Measurements from ENCODE around the gene YARS1.

Gene YARS1

GRCh38 chr1:32761936-32762335 is 55.2 kb downstream of the YARS1 start:
- no peak for DNase-seq

GRCh38 chr1:32761253-32761877 is 55.8 kb downstream of the YARS1 start:
- peak; percentile 79 for DNase-seq

GRCh38 chr1:32759997-32760623 is 57.0 kb downstream of the YARS1 start:
- peak; percentile 100 for DNase-seq

GRCh38 chr1:32759521-32759981 is 57.6 kb downstream of the YARS1 start:
- peak; percentile 57 for DNase-seq

GRCh38 chr1:32758795-32759430 is 58.2 kb downstream of the YARS1 start:
- DNase-seq = peak; percentile 54

GRCh38 chr1:32758177-32758794 is 58.9 kb downstream of the YARS1 start:
- DNase-seq = no peak

GRCh38 chr1:32757213-32757895 is 59.8 kb downstream of the YARS1 start:
- no peak for DNase-seq

- DNase-seq = peak; percentile 55
These were observed 61.4 kb downstream of the YARS1 start for GRCh38 chr1:32755810-32756159.

GRCh38 chr1:32755098-32755809 is 61.9 kb downstream of the YARS1 start:
- DNase-seq = no peak

GRCh38 chr1:32754317-32755097 is 62.7 kb downstream of the YARS1 start:
- DNase-seq = peak; percentile 86

- peak; percentile 94 for DNase-seq
These were observed 63.4 kb downstream of the YARS1 start for GRCh38 chr1:32753532-32754316.

- no peak for DNase-seq
These were observed 67.4 kb downstream of the YARS1 start for GRCh38 chr1:32749771-32750170.

GRCh38 chr1:32749332-32749731 is 67.8 kb downstream of the YARS1 start:
- no peak for DNase-seq

GRCh38 chr1:32748926-32749325 is 68.2 kb downstream of the YARS1 start:
- no peak for DNase-seq

- peak; percentile 56 for DNase-seq
These were observed 68.8 kb downstream of the YARS1 start for GRCh38 chr1:32748348-32748747.

- DNase-seq = no peak
These were observed 71.0 kb downstream of the YARS1 start for GRCh38 chr1:32746130-32746529.

GRCh38 chr1:32744071-32744425 is 73.1 kb downstream of the YARS1 start:
- DNase-seq = no peak

GRCh38 chr1:32743380-32744070 is 73.6 kb downstream of the YARS1 start:
- DNase-seq = peak; percentile 52

GRCh38 chr1:32742956-32743355 is 74.2 kb downstream of the YARS1 start:
- DNase-seq = peak; percentile 65

- peak; percentile 70 for DNase-seq
These were observed 74.8 kb downstream of the YARS1 start for GRCh38 chr1:32742199-32742947.
